ENCODE results near the gene NTSR1.

Gene NTSR1

GRCh38 chr20:62728781-62729300, 20.2 kb downstream of the NTSR1 start:
- H3K4me3 Mint-ChIP-seq, result no peak overlapping the region
- DNase-seq, result peak; percentile 0
- TF ChIP-seq, protein P1, sequence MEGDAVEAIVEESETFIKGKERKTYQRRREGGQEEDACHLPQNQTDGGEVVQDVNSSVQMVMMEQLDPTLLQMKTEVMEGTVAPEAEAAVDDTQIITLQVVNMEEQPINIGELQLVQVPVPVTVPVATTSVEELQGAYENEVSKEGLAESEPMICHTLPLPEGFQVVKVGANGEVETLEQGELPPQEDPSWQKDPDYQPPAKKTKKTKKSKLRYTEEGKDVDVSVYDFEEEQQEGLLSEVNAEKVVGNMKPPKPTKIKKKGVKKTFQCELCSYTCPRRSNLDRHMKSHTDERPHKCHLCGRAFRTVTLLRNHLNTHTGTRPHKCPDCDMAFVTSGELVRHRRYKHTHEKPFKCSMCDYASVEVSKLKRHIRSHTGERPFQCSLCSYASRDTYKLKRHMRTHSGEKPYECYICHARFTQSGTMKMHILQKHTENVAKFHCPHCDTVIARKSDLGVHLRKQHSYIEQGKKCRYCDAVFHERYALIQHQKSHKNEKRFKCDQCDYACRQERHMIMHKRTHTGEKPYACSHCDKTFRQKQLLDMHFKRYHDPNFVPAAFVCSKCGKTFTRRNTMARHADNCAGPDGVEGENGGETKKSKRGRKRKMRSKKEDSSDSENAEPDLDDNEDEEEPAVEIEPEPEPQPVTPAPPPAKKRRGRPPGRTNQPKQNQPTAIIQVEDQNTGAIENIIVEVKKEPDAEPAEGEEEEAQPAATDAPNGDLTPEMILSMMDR (IDR thresholded peaks at IDR 0.05), result no peak
- no peaks in the 10 kb centered on the region for H3K4me1 Mint-ChIP-seq
- no peaks in the 10 kb centered on the region for H3K36me3 Mint-ChIP-seq (ENCODE audit: low read depth)
- no peak overlapping the region for H3K27ac Mint-ChIP-seq
- peaks cover 39% of the 10 kb centered on the region for H3K27me3 Mint-ChIP-seq (ENCODE audit: low read depth, poor library complexity)
- H3K9me3 Mint-ChIP-seq, result no peaks in the 10 kb centered on the region

GRCh38 chr20:62730481-62730880, 21.8 kb downstream of the NTSR1 start:
- DNase-seq, result no peak
- TF ChIP-seq, protein P1 (IDR thresholded peaks at IDR 0.05), result no peak
- Mint-ChIP-seq H3K36me3 (ENCODE audit: low read depth) (no peaks in the 10 kb centered on the region), H3K9me3 (no peaks in the 10 kb centered on the region), H3K4me1 (no peaks in the 10 kb centered on the region), H3K4me3 (no peak overlapping the region), H3K27ac (no peak overlapping the region), H3K27me3 (ENCODE audit: low read depth, poor library complexity) (peaks cover 40% of the 10 kb centered on the region)

DNA sequence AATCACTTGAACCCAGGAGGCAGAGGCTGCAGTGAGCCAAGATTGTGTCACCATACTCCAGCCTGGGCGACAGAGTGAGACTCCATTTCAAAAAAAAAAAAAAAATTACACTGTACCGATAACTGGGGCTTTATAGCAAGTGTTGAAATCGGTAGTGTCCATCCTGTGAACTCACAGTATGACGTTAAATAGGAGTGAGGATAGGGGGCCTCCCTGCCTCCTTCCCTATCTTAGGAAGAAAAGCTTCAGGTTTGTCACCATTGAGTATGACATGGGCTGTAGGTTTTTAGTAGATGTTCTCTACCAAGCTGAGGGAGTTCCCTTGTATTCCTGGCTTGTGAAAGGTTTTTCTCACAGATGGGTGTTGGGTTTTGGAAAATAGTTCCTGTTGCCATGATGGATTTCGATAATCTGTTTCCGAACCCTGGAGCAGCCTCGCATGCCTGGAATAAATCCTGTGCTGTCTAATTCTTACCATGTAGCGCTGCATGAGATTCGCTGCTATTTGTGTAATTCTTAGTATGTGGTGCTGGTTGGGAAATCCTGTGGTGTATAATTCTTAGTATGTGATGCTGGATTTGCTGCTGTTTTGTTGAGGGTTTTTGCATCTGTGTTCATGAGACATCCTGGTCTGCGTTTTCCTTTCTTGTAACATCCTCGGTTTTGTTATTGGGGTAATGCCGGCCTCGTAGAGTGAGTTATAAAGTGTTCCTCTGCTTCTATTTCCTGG, 23.6 kb downstream of the NTSR1 start:
- Mint-ChIP-seq H3K27me3 (ENCODE audit: low read depth, poor library complexity) (peaks cover 37% of the 10 kb centered on the region), H3K4me3 (no peak overlapping the region), H3K4me1 (peaks cover 8% of the 10 kb centered on the region), H3K36me3 (ENCODE audit: low read depth) (no peaks in the 10 kb centered on the region), H3K9me3 (no peaks in the 10 kb centered on the region), H3K27ac (no peak overlapping the region)
- TF ChIP-seq, protein P1 (IDR thresholded peaks at IDR 0.05), result no peak
- no peak for DNase-seq

GRCh38 chr20:62732842-62733525, 24.3 kb downstream of the NTSR1 start:
- Mint-ChIP-seq H3K4me1 (peaks cover 11% of the 10 kb centered on the region), H3K4me3 (no peak overlapping the region), H3K27me3 (ENCODE audit: low read depth, poor library complexity) (peaks cover 37% of the 10 kb centered on the region), H3K36me3 (ENCODE audit: low read depth) (no peaks in the 10 kb centered on the region), H3K27ac (no peak overlapping the region), H3K9me3 (no peaks in the 10 kb centered on the region)
- TF ChIP-seq, protein P1 (IDR thresholded peaks at IDR 0.05), result no peak
- DNase-seq, result no peak

- no peaks in the 10 kb centered on the region for H3K9me3 Mint-ChIP-seq
- no peak for DNase-seq
- no peak overlapping the region for H3K4me3 Mint-ChIP-seq
- H3K27me3 Mint-ChIP-seq (ENCODE audit: low read depth, poor library complexity), result peaks cover 38% of the 10 kb centered on the region
- H3K4me1 Mint-ChIP-seq, result peaks cover 11% of the 10 kb centered on the region
- H3K36me3 Mint-ChIP-seq (ENCODE audit: low read depth), result no peaks in the 10 kb centered on the region
- TF ChIP-seq, protein P1 (IDR thresholded peaks at IDR 0.05), result no peak
- no peak overlapping the region for H3K27ac Mint-ChIP-seq
Measured at GRCh38 chr20:62733526-62733842, 24.8 kb downstream of the NTSR1 start.

All from nephron progenitor cell (in vitro differentiated cells).